HG03064 (cell line): ENCODE results near the gene TXNL1.
"Not testable (repeated sequence)": the region's sequence is repeated elsewhere in the genome, so short reads cannot be mapped to it uniquely, and the experiment has no call there.

Experiments
- ATAC-seq: cut with Tn5 transposase; IDR thresholded peaks from one replicate; pipeline ENCODE4 v1.9.1; 2021; ENCODE audit warnings: low read depth; ENCODE audit not compliant: unreplicated experiment

The TXNL1 gene

GRCh38 chr18:56574861-56575260 is 63.5 kb downstream of the TXNL1 start:
- no peak for ATAC-seq

GRCh38 chr18:56572267-56572666 is 66.1 kb downstream of the TXNL1 start:
- not testable (repeated sequence) for ATAC-seq

- no peak for ATAC-seq
These were observed 67.4 kb downstream of the TXNL1 start for GRCh38 chr18:56570978-56571377.

- ATAC-seq: no peak
These were observed 69.0 kb downstream of the TXNL1 start for GRCh38 chr18:56569416-56569815.

- no peak for ATAC-seq
These were observed 69.4 kb downstream of the TXNL1 start for GRCh38 chr18:56568986-56569385.

- no peak for ATAC-seq
These were observed 72.6 kb downstream of the TXNL1 start for GRCh38 chr18:56565551-56566345.

- no peak for ATAC-seq
These were observed 73.3 kb downstream of the TXNL1 start for GRCh38 chr18:56565046-56565445.

- no peak for ATAC-seq
These were observed 74.8 kb downstream of the TXNL1 start for GRCh38 chr18:56563568-56563967.

- no peak for ATAC-seq
These were observed 75.9 kb downstream of the TXNL1 start for GRCh38 chr18:56562479-56562878.

- ATAC-seq: no peak
These were observed 77.4 kb downstream of the TXNL1 start for GRCh38 chr18:56560992-56561391.

- no peak for ATAC-seq
These were observed 79.3 kb downstream of the TXNL1 start for GRCh38 chr18:56559044-56559443.

GRCh38 chr18:56556907-56557306 is 81.5 kb downstream of the TXNL1 start:
- ATAC-seq: no peak

- ATAC-seq: no peak
These were observed 88.3 kb downstream of the TXNL1 start for GRCh38 chr18:56550121-56550520.
